DMS53 treated with DMSO at 0.1 percent for 48 hours (cell line): ENCODE data around the gene PLAAT5.
"Not testable (repeated sequence)": the region's sequence is repeated elsewhere in the genome, so short reads cannot be mapped to it uniquely, and the experiment has no call there.

Experiments used
- DNase-seq: peaks from one replicate; lab custom pipeline; 2025; ENCODE audit not compliant: unreplicated experiment; lab: John Stamatoyannopoulos, UW

Gene PLAAT5

GRCh38 chr11:63485777-63486176 is 5.2 kb downstream of the PLAAT5 start:
- DNase-seq, result no peak

GRCh38 chr11:63480039-63480438 is 10.9 kb downstream of the PLAAT5 start:
- no peak for DNase-seq

GRCh38 chr11:63478896-63479295 is 12.1 kb downstream of the PLAAT5 start:
- DNase-seq, result peak; percentile 85

- DNase-seq, result no peak
These were observed 14.3 kb downstream of the PLAAT5 start for GRCh38 chr11:63476618-63477017.

GRCh38 chr11:63472372-63472771 is 18.6 kb downstream of the PLAAT5 start:
- DNase-seq, result no peak

- DNase-seq, result no peak
These were observed 20.7 kb downstream of the PLAAT5 start for GRCh38 chr11:63470311-63470710.

GRCh38 chr11:63462137-63462536 is 28.8 kb downstream of the PLAAT5 start:
- no peak for DNase-seq

GRCh38 chr11:63459586-63459985 is 31.4 kb downstream of the PLAAT5 start:
- no peak for DNase-seq

- DNase-seq, result no peak
These were observed 42.3 kb downstream of the PLAAT5 start for GRCh38 chr11:63448646-63449045.

GRCh38 chr11:63445720-63446119 is 45.2 kb downstream of the PLAAT5 start:
- no peak for DNase-seq

GRCh38 chr11:63445118-63445517 is 45.8 kb downstream of the PLAAT5 start:
- no peak for DNase-seq

- DNase-seq, result no peak
These were observed 46.8 kb downstream of the PLAAT5 start for GRCh38 chr11:63444160-63444559.

- no peak for DNase-seq
These were observed 47.3 kb downstream of the PLAAT5 start for GRCh38 chr11:63443714-63444113.

- not testable (repeated sequence) for DNase-seq
These were observed 55.1 kb downstream of the PLAAT5 start for GRCh38 chr11:63435831-63436230.

GRCh38 chr11:63435351-63435750 is 55.6 kb downstream of the PLAAT5 start:
- not testable (repeated sequence) for DNase-seq

GRCh38 chr11:63430731-63431130 is 60.2 kb downstream of the PLAAT5 start:
- not testable (repeated sequence) for DNase-seq

- no peak for DNase-seq
These were observed 62.9 kb downstream of the PLAAT5 start for GRCh38 chr11:63427971-63428508.

GRCh38 chr11:63417174-63417852 is 73.7 kb downstream of the PLAAT5 start:
- no peak for DNase-seq
